SK-N-SH treated with all-trans-retinoic acid at 6 μM for 48 hours (cell line): ENCODE results near the gene PRPF19.

Experiments
- ATAC-seq: fragments of 200-7000 bp; cut with Tn5 transposase; 3 replicates; pipeline ENCODE4 v1.9.1; 2020; ENCODE audit warnings: mild to moderate bottlenecking, moderate library complexity
- ARNTL ChIP-seq: fragments of 450-650 bp; formaldehyde crosslinking; IDR thresholded peaks from 2 replicates; pipeline ENCODE4 v1.5.0; 2020; ENCODE audit warnings: low read depth, mild to moderate bottlenecking, moderate library complexity, borderline replicate concordance
- BACH2 ChIP-seq: fragments of 250-450 bp; sonication (Bioruptor Pico); IDR thresholded peaks from 2 replicates; pipeline ENCODE4 v1.9.0; 2021; ENCODE audit warnings: mild to moderate bottlenecking, borderline replicate concordance
- CREB5 ChIP-seq: fragments of 250-450 bp; sonication (Bioruptor Pico); IDR thresholded peaks from 2 replicates; pipeline ENCODE4 v1.5.1; 2020; ENCODE audit warnings: low read depth, mild to moderate bottlenecking, moderate library complexity
- CSDC2 ChIP-seq: fragments of 250-450 bp; sonication (Bioruptor Pico); IDR thresholded peaks from 2 replicates; pipeline ENCODE4 v1.5.0; 2020; ENCODE audit warnings: mild to moderate bottlenecking, moderate library complexity
- CSRNP3 ChIP-seq: fragments of 250-450 bp; sonication (Bioruptor Pico); IDR thresholded peaks from 2 replicates; pipeline ENCODE4 v1.5.1; 2021; ENCODE audit warnings: mild to moderate bottlenecking, moderate library complexity
- GLIS3 ChIP-seq: fragments of 250-450 bp; sonication (Bioruptor Pico); IDR thresholded peaks from 2 replicates; pipeline ENCODE4 v1.5.0; 2020; ENCODE audit warnings: mild to moderate bottlenecking, moderate library complexity
- ISL1 ChIP-seq: fragments of 250-450 bp; sonication (Bioruptor Pico); IDR thresholded peaks from 2 replicates; pipeline ENCODE4 v2.1.2; 2022; ENCODE audit warnings: mild to moderate bottlenecking, moderate library complexity
- OSR1 ChIP-seq: fragments of 250-450 bp; sonication (Bioruptor Pico); IDR thresholded peaks from 2 replicates; pipeline ENCODE4 v1.8.0; 2022; ENCODE audit warnings: moderate library complexity, mild to moderate bottlenecking, inconsistent platforms
- PATZ1 ChIP-seq: fragments of 250-450 bp; sonication (Bioruptor Pico); IDR thresholded peaks from 2 replicates; pipeline ENCODE4 v1.8.0; 2020; ENCODE audit warnings: mild to moderate bottlenecking, moderate library complexity, borderline replicate concordance
- POU6F1 ChIP-seq: fragments of 250-450 bp; sonication (Bioruptor Pico); IDR thresholded peaks from 2 replicates; pipeline ENCODE4 v1.8.0; 2021; ENCODE audit warnings: low read depth, mild to moderate bottlenecking, moderate library complexity, borderline replicate concordance
- PPARA ChIP-seq: fragments of 250-450 bp; sonication (Bioruptor Pico); IDR thresholded peaks from 2 replicates; pipeline ENCODE4 v1.5.0; 2020; ENCODE audit warnings: mild to moderate bottlenecking, borderline replicate concordance
- RARB ChIP-seq: fragments of 250-450 bp; sonication (Bioruptor Pico); IDR thresholded peaks from 2 replicates; pipeline ENCODE4 v1.8.0; 2021; ENCODE audit warnings: mild to moderate bottlenecking, moderate library complexity
- TCF4 ChIP-seq: fragments of 250-450 bp; sonication (Bioruptor Pico); IDR thresholded peaks from 2 replicates; pipeline ENCODE4 v1.8.0; 2021; ENCODE audit warnings: mild to moderate bottlenecking, moderate library complexity, borderline replicate concordance
- TOX ChIP-seq: fragments of 250-450 bp; sonication (Bioruptor Pico); IDR thresholded peaks from 2 replicates; pipeline ENCODE4 v1.8.0; 2021; ENCODE audit warnings: mild to moderate bottlenecking, moderate library complexity, borderline replicate concordance
- TSHZ2 ChIP-seq: fragments of 250-450 bp; sonication (Bioruptor Pico); IDR thresholded peaks from 2 replicates; pipeline ENCODE4 v1.5.0; 2020; ENCODE audit warnings: mild to moderate bottlenecking, moderate library complexity
- ZC3H10 ChIP-seq: fragments of 250-450 bp; sonication (Bioruptor Pico); IDR thresholded peaks from 2 replicates; pipeline ENCODE4 v1.5.1; 2021; ENCODE audit warnings: mild to moderate bottlenecking, moderate library complexity
- ZFP30 ChIP-seq: fragments of 450-650 bp; formaldehyde crosslinking; IDR thresholded peaks from 2 replicates; pipeline ENCODE4 v1.5.0; 2022; ENCODE audit warnings: mild to moderate bottlenecking, moderate library complexity
- ZNF565 ChIP-seq: fragments of 450-650 bp; formaldehyde crosslinking; conservative IDR thresholded peaks from 2 replicates; pipeline ENCODE4 v1.5.0; 2020; ENCODE audit warnings: low read depth, mild to moderate bottlenecking, moderate library complexity
- ZNF70 ChIP-seq: fragments of 450-650 bp; formaldehyde crosslinking; IDR thresholded peaks from 2 replicates; pipeline ENCODE4 v1.5.0; 2020; ENCODE audit warnings: mild to moderate bottlenecking, moderate library complexity
- ZNF8 ChIP-seq: fragments of 450-650 bp; formaldehyde crosslinking; IDR thresholded peaks from 2 replicates; pipeline ENCODE4 v1.5.0; 2020; ENCODE audit warnings: mild to moderate bottlenecking, moderate library complexity

Gene PRPF19

GRCh38 chr11:60880643-60881282 lies 25.6 kb downstream of the PRPF19 start:
- no peak for TF ChIP-seq BACH2 (CRISPR knock-in tag)
- no peak for TF ChIP-seq POU6F1 (CRISPR knock-in tag)
- no peak for TF ChIP-seq TCF4 (CRISPR knock-in tag)
- TF ChIP-seq CSDC2 (CRISPR knock-in tag), result no peak
- TF ChIP-seq ARNTL, result no peak
- no peak for TF ChIP-seq GLIS3 (CRISPR knock-in tag)
- TF ChIP-seq PPARA, result no peak
- TF ChIP-seq ZNF565 (CRISPR knock-in tag), result no peak
- TF ChIP-seq TSHZ2 (CRISPR knock-in tag), result no peak
- no peak for TF ChIP-seq CSRNP3 (CRISPR knock-in tag)
- no peak for TF ChIP-seq RARB (CRISPR knock-in tag)
- no peak for TF ChIP-seq ZC3H10 (CRISPR knock-in tag)
- TF ChIP-seq ZNF70 (CRISPR knock-in tag), result no peak
- no peak for TF ChIP-seq CREB5 (CRISPR knock-in tag)
- TF ChIP-seq OSR1 (CRISPR knock-in tag), result no peak
- no peak for TF ChIP-seq PATZ1
- TF ChIP-seq ZNF8 (CRISPR knock-in tag), result no peak
- ATAC-seq, result no peak

GRCh38 chr11:60879971-60880588 lies 26.3 kb downstream of the PRPF19 start:
- ATAC-seq, result no peak
- TF ChIP-seq PATZ1 (no peak), ZNF565 (CRISPR knock-in tag) (no peak), CSDC2 (CRISPR knock-in tag) (no peak), ISL1 (CRISPR knock-in tag) (no peak)

- ATAC-seq, result no peak
- no peak for TF ChIP-seq PATZ1
- no peak for TF ChIP-seq ISL1 (CRISPR knock-in tag)
- TF ChIP-seq ZFP30 (CRISPR knock-in tag), result no peak
- TF ChIP-seq ZC3H10 (CRISPR knock-in tag), result no peak
- TF ChIP-seq RARB (CRISPR knock-in tag), result no peak
- no peak for TF ChIP-seq TOX (CRISPR knock-in tag)
- TF ChIP-seq TSHZ2 (CRISPR knock-in tag), result no peak
Measured at GRCh38 chr11:60879104-60879503, 27.3 kb downstream of the PRPF19 start.
